Neutrophil (primary cell): ENCODE measurements around the gene C6orf141.

Experiments
- H3K27ac ChIP-seq: fragments of 200-600 bp; sonication (generic); 2 replicates; pipeline ENCODE4 v1.5.1; 2016; ENCODE audit warnings: mild to moderate bottlenecking, moderate library complexity
- H3K27me3 ChIP-seq: fragments of 200-600 bp; sonication (generic); 2 replicates; pipeline ENCODE4 v1.6.0; 2016; ENCODE audit warnings: mild to moderate bottlenecking
- H3K36me3 ChIP-seq: fragments of 200-600 bp; sonication (generic); 2 replicates; pipeline ENCODE4 v1.5.1; 2017
- H3K4me1 ChIP-seq, 2 experiments: fragments of 200-600 bp in 1 of 2; sonication (generic) in 1 of 2; 1 replicate in 1 of 2; 2 replicates in 1 of 2; pipeline versions ENCODE4 v1.5.1 to v1.6.1; 2013 to 2016; ENCODE audit warnings: low read depth in 1 of 2, low read length in 1 of 2, mild to moderate bottlenecking in 1 of 2, moderate library complexity in 1 of 2; ENCODE audit not compliant: control insufficient read depth in 1 of 2, insufficient read depth in 1 of 2
- H3K4me3 ChIP-seq, 2 experiments: fragments of 200-600 bp in 1 of 2; sonication (generic) in 1 of 2; 1 replicate in 1 of 2; 2 replicates in 1 of 2; pipeline ENCODE4 v1.5.1; 2013 to 2016; ENCODE audit warnings: low read depth in 1 of 2, low read length in 1 of 2, mild to moderate bottlenecking in 1 of 2, moderate library complexity in 1 of 2
- H3K9me3 ChIP-seq: fragments of 200-600 bp; sonication (generic); 2 replicates; pipeline ENCODE4 v1.5.1; 2016
- TF ChIP-seq, protein P1 (sequence below): fragments of 200-600 bp; sonication (generic); IDR thresholded peaks from 2 replicates; pipeline ENCODE4 v1.5.1; 2016; ENCODE audit warnings: antibody characterized with exemption

Gene C6orf141

DNA sequence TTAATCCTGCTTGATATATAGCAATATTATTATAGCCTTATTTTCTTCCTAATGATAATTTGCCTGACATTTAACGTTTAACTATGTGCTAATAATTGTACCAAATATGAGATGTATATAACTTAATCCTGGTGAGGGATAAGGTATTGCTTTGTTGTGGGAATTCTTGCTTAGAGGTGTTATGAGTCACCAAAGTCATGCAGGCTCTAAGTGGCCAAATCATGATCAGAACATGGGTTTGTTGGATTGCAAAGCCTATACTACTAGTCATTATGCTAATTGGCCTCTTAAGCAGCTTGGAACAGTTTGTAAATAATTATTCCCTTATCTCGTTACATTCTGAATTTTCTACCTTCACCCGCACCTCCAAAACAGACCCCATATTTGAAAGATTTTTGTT lies 21.9 kb upstream of the C6orf141 start:
- H3K27ac ChIP-seq, result no peak overlapping the region
- H3K9me3 ChIP-seq, result no peaks in the 10 kb centered on the region
- H3K36me3 ChIP-seq, result no peaks in the 10 kb centered on the region
- TF ChIP-seq, protein P1, sequence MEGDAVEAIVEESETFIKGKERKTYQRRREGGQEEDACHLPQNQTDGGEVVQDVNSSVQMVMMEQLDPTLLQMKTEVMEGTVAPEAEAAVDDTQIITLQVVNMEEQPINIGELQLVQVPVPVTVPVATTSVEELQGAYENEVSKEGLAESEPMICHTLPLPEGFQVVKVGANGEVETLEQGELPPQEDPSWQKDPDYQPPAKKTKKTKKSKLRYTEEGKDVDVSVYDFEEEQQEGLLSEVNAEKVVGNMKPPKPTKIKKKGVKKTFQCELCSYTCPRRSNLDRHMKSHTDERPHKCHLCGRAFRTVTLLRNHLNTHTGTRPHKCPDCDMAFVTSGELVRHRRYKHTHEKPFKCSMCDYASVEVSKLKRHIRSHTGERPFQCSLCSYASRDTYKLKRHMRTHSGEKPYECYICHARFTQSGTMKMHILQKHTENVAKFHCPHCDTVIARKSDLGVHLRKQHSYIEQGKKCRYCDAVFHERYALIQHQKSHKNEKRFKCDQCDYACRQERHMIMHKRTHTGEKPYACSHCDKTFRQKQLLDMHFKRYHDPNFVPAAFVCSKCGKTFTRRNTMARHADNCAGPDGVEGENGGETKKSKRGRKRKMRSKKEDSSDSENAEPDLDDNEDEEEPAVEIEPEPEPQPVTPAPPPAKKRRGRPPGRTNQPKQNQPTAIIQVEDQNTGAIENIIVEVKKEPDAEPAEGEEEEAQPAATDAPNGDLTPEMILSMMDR, result no peak
- no peak overlapping the region for H3K4me3 ChIP-seq
- no peaks in the 10 kb centered on the region for H3K4me1 ChIP-seq
- peaks cover 5% of the 10 kb centered on the region for H3K27me3 ChIP-seq

- Histone ChIP-seq H3K27me3 (peaks cover 5% of the 10 kb centered on the region), H3K9me3 (no peaks in the 10 kb centered on the region), H3K4me1 (no peaks in the 10 kb centered on the region), H3K27ac (no peak overlapping the region), H3K36me3 (no peaks in the 10 kb centered on the region), H3K4me3 (no peak overlapping the region)
- TF ChIP-seq, protein P1, result no peak
These were observed 20.2 kb upstream of the C6orf141 start for GRCh38 chr6:49530141-49530776.

DNA sequence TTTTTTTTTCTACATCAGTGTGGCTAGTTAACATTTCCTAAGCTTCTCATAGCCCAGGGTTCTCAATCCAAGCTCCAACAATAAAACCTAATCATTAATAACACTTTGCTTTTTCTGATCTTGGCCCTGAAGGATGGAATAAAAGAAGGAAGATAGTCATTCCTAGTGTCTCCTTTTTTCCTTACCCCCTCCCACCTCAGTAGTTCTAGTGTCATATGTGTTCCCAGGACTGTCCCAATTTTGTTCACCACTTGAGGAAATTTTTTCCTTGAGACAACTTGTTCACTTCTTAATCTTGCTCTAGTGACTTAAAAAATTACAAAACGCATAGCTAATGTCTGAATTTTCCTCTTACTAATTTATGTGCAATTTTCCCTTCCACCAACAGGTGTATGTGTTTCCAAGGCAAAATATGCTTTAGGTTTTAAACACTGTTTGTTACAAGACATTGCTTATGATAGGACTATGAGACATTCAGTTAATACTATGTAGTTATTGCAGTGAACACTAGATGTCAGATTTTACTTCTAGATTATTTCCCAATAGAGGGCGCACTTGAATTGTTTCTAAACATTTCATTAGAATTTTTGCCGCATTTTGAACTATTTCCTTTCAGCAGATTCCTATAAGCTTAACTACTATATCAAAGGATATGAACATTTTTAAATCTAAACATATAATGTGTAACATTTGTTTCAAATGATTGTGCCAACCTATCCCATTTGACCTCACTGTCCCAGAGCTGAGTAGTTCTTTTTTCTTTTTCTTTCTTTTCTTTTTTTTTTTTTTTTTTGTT lies 18.5 kb upstream of the C6orf141 start:
- no peak overlapping the region for H3K4me3 ChIP-seq
- H3K27ac ChIP-seq, result no peak overlapping the region

GRCh38 chr6:49535795-49536194 lies 14.7 kb upstream of the C6orf141 start:
- no peaks in the 10 kb centered on the region for H3K36me3 ChIP-seq
- no peaks in the 10 kb centered on the region for H3K9me3 ChIP-seq
- TF ChIP-seq, protein P1, result no peak
- H3K27ac ChIP-seq, result no peak overlapping the region
- peaks cover 5% of the 10 kb centered on the region for H3K27me3 ChIP-seq
- H3K4me3 ChIP-seq, result no peak overlapping the region
- no peaks in the 10 kb centered on the region for H3K4me1 ChIP-seq

More for the DNA sequence above, 18.5 kb upstream of the C6orf141 start:
- TF ChIP-seq, protein P1, result no peak
- no peaks in the 10 kb centered on the region for H3K36me3 ChIP-seq
- peaks cover 5% of the 10 kb centered on the region for H3K27me3 ChIP-seq
- no peaks in the 10 kb centered on the region for H3K4me1 ChIP-seq
- no peaks in the 10 kb centered on the region for H3K9me3 ChIP-seq

DNA sequence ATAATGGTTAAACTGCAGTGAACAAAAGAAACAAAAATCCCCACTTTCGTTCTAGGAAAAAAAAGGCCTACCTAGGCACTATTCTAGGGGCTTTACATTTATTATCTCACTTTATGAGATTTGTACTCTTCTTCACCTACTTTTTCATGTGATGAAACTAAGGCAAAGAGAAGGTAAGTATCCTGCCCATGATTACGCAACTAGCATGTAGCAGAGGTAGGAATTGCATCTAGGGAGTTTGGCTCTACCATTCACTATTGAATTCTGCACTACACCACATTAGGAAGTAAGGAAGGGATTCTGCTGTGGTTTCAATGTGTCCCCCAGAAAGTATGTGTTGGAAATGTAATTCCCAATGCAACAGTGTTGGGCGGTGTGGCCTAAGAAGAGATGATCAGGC lies 11.4 kb upstream of the C6orf141 start:
- H3K4me1 ChIP-seq, result no peaks in the 10 kb centered on the region
- H3K36me3 ChIP-seq, result no peaks in the 10 kb centered on the region
- no peak overlapping the region for H3K4me3 ChIP-seq

More for the DNA sequence above, 11.4 kb upstream of the C6orf141 start:
- no peaks in the 10 kb centered on the region for H3K27me3 ChIP-seq
- no peak overlapping the region for H3K27ac ChIP-seq
- H3K9me3 ChIP-seq, result no peaks in the 10 kb centered on the region
- TF ChIP-seq, protein P1, result no peak
